Ureter (tissue), 1 donor: ENCODE measurements around the gene GRHL3. TPM values are rescaled to one million over a fixed set of nuclear protein-coding genes. Genes with fewer than 3 reads are reported as not detected.
A peak's percentile ranks its signal among the peaks of the same experiment; 100 is the strongest.
"Not testable (repeated sequence)": the region's sequence is repeated elsewhere in the genome, so short reads cannot be mapped to it uniquely, and the experiment has no call there.

Source experiments
- DNase-seq: peaks from one replicate; pipeline ENCODE4 v3.0.0-alpha.2; 2020; ENCODE audit warnings: low spot score
- total RNA-seq: library from RNA; stranded (reverse); gene quantifications from one replicate; pipeline ENCODE4 v1.2.4, GENCODE V29; 2023
- donor health status: DM: yes; HTN: yes; CAD: no.

GRHL3 gene
- total RNA-seq = 140 TPM

DNA sequence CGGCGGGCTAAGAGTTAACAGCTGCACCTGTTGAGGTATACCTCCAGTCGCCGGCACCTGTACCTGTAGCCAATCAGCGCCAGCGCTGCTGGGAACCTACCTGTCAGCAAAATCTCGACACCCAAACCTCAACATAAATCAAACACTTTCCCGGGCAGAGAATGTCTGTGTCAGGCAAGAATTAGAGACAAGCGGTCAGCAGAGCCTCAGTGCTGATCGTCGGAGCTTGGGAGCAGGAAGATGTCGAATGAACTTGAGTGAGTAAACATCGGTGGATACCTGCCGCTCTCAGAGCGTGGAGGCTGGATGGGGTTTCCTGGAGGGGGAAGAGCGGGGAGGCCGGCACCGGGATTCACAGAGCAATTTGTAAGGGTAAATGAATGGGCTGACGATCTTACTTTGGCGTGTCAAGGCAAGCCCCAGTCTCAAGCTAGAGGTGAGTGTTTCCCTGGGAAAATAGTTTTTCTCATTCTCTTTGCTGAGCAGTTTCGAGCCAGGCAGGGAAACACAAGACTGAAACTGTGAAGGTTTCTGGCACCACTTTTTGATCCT lies at the start of gene GRHL3:
TSS of gene GRHL3 (plus strand) at position 46 of the 552 bp plus-strand sequence. CDS start at position 241, 195 bp downstream.
- peak; percentile 70 for DNase-seq

DNA sequence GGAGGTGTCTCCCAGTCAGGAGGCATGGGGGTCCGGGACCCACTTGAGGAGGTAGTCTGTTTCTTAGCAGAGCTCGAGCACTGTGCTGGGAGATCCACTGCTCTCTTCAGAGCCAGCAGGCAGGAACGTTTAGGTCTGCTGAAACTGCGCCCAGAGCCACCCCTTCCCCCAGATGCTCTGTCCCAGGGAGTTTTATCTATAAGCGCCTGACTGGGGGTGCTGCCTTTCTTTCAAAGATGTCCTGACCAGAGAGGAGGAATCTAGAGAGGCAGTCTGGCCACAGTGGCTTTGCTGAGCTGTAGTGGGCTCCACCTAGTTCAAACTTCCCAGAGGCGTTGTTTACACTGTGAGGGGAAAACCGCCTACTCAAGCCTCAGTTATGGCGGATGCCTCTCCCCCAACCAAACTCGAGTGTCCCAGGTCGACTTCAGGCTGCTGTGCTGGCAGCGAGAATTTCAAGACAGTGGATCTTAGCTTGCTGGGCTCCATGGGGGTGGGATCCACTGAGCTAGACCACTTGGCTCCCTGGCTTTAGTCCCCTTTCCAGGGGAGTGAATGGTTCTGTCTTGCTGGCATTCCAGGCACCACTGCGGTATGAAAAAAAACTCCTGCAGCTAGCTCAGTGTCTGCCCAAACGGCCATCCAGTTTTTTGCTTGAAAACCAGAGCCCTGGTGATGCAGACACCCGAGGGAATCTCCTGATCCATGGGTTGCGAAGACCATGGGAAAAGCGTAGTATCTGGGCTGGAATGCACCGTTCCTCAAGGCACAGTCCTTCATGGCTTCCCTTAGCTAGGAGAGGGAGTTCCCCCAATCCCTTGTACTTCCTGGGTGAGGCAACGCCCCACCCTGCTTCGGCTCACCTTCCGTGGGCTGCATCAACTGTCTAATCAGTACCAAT lies 44.7 kb upstream of the GRHL3 start:
- DNase-seq = not testable (repeated sequence)

DNA sequence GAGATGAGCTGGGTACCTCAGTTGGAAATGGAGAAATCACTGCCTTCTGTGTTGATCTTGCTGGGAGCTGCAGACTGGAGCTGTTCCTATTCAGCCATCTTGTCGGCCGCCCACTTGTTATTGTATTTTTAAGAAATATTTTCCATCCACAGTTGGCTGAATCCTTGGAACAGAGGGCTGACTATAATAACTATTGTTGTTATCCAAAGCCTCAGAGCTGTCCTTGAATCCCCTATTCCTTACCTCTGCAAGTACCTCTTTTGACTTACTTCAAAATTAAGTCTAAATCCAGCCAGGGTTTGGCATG lies 44.1 kb upstream of the GRHL3 start:
- DNase-seq = no peak

DNA sequence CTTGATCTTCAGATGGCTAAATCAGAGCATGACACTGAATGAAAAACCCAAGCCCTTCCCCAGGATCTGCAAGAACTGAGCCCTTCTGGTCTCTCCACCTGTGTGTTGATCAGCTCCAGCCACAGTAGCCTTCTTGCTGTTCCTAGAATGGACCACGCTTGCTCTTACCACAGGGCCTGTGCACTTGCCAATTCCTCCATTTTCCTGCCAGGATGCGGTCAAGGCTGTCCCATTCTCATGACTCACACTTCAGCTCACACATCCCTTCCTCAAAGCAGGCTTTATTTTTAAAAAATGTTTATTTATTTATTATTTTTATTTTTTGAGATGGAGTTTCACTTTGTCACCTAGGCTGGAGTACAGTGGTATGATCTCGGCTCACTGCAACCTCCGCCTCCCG lies 43.6 kb upstream of the GRHL3 start:
- no peak for DNase-seq

DNA sequence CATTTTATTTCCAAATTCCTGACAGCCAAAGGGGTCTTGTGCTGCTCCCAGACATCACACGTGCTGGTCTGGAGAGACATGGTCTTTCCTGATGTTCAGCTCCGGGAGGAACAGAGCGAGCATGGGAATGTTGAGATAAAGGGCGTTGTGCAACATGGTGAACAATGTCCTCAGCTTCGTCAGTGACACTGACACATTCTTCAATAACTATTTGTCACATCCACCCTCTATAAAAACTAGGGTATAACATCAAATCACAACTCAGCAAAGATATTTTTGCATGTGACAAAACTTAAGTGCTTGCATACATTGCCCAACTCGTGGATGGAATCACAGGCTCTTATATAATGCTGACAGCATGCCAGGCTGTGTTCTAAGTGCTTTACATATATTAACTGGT lies 42.4 kb upstream of the GRHL3 start:
- DNase-seq = no peak

DNA sequence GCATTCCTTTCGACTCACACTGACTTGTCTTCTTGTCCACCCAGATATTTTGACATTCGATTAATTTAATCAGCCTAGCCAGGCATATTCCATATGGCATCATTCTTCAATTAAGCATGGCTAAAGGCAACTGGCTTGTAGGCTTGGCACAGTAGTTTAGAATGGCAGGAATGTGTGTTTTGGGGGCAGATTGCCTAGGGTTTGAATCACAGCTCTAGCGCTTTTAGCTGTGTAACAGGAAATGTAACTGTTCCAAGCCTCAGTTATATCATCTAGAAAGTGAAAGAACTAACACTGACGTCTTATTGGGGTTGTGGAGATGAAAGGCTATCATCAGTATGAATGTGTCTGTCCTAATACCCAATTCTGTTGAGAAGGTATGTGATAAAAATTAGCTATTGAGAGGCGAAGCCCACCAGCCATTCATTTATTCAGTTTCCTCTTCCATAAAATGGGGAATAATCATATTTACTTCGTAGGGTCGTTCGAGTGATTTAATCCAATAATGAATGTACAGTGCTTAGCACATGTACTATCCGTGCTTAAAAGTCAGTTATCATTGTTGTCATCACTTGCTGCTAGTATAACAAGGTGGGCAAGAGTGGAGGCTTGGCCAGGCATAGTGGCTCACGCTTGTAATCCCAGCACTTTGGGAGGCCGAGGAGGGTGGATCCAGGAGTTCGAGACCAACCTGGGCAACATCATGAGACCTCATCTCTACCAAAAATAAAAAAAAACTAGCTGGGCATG lies 41.6 kb upstream of the GRHL3 start:
- DNase-seq = no peak

DNA sequence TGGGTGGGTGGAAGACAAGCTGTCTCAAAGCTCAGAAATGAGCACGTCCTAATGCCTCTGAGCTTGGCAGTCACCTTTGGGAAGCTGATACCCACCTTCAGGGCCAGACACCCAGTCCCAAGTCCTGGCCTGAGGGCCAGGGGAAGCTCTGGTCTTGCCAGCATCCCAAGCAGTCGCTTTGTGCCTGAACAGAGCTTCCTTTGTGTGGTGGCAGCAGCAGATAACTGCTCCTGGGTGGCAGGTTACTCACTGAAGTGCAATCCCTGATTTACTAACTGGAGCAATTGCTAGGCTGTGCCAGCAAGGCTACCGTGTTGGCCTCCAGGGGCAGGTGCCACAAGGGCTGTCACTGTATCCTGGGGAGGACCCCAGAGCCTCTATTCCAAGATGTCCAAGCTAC lies 40.4 kb upstream of the GRHL3 start:
- DNase-seq = no peak

DNA sequence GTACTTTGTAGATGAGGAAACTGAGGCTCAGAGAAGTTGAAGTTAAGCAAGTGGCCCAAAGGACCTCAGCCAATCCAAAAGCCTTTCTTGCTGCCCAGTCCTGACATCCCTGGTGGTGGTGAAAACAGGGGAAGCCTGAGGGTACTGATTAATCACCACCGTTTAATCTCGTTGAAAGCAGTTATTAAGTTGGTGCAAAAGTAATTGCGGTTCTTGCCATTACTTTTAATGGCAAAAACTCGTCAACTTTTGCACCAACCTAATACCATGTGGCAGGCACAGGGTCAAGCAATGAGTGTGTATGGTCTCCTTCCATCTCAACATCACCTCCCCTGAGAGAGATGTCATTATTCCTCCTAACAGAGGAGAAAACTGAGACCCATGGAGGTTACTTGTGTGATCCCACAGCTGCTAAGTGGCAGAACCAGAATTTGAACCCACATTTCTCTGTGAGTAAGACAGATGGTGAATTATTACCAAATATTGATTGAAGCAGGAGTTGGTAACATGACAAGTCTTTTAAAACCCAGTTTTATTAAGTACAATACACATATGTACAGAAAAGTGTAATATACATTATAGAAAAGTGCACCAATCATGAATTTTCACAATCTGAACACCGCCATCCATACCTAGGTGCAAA lies 39.4 kb upstream of the GRHL3 start:
- DNase-seq = no peak

DNA sequence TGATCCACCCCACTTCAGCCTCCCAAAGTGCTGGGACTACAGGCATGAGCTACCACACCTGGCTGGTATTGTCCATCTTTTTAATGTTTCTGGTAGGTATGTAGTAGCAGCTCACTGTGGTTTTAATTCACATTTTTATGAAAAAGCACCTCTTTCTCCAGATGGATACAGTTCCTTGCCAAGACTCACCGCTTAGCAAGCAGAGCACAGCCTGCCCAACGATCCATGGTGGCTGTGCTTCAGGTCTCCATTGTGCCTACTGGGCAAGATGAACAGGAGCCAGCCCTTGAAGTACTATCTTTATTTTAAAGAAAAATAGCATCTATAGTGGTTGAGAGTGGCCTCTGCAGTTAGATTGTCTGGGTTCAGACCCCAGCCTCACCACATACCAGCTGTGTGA lies 37.6 kb upstream of the GRHL3 start:
- DNase-seq = no peak

DNA sequence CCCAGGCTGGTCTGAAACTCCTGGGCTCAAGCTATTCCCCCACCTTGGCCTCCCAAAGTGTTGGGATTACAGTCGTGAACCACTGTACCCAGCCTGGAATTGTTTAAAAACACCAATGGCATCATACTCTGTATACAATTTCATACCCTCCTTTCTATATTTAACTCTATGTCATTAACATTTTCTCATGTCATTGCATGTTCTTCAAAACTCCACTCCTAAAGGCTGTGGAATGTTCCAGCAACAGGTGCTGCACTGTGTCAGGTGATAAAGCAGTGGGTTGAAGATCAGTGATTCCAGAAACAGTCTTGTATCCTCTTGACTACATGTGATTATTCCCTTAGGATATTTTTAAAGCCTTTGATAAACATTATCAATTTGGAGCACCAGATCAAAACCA lies 36.7 kb upstream of the GRHL3 start:
- DNase-seq = no peak

DNA sequence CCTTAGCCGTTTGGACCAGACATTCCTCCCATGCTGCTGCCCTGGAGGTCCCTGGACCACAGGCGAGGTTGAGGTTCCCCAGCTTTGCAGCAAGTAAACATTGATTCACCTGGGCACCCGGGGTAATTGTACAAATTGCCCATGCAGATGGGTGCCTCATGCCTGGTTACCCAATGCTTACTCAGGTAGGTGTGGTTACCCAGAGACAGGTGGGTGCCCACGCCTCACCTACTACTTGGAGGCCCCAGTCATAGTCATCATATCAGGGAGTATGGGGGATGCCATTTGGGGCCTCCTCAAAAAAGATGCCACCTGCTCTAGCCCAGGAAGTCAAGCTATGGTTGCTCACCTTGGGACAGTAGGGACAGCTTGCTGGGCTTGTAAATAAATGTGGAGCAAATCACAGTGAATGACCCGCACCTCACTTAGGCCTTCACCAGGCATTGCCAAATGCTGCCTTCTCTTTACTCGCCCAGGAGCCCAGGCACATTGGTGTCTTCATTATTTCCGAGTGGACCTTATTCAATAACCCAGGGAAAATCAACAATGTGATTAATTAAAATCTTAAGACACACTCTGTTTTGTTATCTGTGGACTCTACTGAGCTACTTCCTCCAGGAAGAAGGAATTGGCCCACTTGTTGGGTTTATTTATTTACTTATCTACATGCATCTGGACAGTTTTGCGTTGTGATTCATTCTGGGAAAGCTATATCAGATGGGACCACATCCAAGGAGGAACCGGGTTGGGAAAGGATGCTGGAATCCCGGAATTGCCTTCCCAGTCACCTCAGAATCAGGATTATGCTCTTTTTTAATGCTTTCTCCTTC lies 35.6 kb upstream of the GRHL3 start:
- DNase-seq = no peak

DNA sequence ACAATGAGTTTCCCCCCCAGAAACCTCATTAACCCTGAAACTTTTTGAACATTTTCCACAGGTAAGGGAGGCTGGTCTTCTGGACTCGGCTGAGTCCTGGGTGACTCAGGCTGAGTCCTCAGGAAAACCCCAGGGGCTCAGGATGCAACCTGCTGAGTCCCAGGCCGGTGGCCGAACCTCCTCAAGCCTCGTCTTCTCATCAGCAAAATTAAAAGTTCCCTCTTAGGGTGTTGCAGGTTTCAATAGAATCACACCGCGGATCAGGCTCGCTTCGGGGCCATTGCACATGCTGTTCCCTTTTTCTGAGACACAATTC lies 35.0 kb upstream of the GRHL3 start:
- no peak for DNase-seq

DNA sequence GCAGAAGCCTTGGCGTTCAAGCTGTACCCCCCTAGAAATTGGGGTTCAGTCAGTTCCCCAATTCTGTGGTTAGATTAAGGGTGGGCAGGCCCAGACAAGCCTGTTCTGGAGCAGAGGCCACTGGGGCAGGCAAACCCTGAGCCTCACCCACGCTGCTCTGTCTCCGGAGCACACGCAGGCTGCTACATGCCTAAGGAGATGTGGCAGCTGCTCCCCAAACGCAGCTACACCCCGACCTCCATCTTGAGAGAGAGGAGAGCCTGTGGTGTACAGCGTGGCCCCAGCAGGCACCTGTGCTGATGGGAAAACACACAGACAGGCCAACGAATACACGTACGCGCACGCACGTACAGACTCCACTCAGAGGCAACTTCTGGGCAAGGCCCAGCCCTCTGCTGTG lies 33.9 kb upstream of the GRHL3 start:
- no peak for DNase-seq

DNA sequence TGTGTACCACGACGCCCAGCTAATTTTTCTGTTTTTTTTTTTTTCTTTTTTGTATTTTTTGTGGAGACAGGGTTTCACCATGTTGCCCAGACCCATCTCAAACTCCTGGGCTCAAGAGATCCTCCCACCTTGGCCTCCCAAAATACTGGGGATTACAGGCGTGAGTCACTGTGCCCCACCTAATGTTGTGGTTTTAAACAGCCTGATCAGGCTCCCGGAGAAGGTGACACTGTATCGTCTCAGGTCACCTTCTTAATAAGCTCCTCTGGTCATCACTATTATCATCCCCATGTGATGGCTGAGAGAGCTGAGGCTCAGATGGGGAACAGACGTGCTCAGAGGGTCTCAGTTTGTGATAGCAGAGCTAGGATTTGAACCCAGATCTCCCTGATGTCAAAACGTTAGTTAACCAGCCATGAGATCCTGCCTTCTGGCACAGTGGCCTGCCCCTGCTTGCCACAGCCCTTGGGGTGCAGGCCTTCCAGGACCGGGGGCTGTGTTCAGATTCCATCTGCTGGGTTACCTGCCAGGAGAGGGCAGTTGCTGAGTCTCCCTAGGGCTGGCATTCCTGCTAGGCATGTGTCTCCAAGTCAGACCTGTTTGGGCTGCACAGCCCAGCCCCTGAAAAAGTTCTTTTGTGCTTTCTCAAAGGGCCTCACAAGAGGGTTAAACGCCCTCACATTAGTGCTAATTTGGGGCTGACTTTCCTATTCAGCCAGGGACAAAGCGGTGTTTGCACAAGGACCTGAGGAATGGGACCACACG lies 32.7 kb upstream of the GRHL3 start:
- no peak for DNase-seq

DNA sequence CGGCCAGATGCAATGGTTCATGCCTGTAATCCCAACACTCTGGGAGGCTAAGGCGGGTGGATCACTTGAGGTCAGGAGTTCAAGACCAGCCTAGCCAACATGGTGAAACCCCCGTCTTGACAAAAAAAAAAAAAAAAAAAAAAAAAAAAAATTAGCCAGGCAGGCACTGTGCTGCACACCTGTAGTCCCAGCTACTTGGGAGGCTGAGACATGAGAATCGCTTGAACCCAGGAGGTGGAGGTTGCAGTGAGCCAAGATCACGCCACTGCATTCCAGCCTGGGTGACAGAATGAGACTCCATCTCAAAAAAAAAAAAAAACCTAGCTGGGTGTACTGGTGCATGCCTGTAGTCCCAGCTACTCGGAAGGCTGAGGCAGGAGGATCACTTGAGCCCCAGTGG lies 31.4 kb upstream of the GRHL3 start:
- not testable (repeated sequence) for DNase-seq

DNA sequence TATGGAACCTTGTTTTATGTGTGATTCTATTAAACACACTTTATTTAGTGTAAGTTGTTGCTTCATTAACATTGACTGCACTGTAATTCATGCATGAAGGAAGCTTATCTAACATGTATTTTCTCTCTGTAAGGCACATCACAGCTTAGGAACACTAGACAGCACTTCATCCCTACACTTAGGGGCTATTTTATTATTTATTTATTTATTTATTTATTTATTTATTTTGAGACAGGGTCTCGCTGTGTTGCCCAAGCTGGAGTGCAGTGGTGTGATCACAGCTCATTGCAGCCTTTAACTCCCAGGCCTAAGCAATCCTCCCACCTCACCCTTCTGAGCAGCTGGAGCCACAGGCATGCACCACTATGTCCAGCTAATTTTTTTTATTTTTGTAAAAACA lies 30.7 kb upstream of the GRHL3 start:
- DNase-seq = no peak

DNA sequence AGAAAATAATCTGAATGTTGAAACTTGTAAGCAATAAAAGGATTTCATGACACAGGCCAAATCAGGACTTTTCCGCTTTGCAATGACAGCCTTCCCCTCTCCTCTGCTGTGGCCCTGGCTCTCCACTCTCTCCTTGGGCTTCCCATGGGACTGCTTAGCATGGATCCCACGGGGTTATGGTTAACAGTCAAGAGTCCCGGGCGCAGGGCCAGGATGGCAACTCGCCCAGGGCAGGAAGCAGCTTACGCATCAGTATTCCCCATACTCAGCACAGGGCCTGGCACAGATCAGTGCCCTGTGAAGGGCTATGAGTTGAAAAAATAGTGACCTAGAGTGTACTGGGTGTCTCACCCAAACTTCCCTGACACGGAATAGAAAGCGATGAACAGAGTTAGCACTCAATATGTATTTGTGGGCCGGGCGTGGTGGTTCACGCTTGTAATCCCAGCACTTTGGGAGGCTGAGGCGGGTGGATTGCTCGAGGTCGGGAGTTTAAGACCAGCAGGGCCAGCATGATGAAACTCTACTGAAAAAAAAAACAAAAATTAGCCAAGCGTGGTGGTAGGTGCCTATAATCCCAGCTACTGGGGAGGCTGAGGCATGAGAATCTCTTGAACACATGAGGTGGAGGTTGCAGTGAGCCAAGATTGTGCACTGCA lies 29.1 kb upstream of the GRHL3 start:
- peak; percentile 75 for DNase-seq

DNA sequence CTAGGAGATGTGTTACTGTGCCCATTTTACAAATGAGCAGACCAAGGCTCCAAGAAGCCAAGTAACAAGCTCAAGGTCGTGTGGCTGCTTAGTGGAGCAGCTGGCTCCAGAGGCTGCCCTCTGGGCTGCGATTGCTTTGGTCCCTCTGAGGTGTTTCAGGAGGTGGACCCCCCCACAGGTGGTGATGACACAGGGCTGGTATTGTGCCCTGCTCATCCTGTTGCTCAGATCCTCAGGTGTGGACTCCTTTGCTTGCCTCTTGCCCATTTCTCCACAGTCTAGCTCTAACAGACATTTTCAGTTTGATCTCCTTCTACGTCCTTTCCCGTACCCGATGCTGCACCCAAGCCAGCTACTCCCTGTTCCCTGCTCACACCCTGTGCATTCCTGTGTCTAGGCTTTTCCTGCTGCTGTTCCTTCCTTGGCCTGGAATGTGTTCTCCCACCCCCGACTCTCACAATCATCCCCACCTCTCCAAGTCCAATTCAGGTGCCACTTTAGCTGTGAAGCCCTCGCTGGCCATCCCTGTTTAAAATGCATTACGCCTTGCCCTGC lies 28.1 kb upstream of the GRHL3 start:
- no peak for DNase-seq

DNA sequence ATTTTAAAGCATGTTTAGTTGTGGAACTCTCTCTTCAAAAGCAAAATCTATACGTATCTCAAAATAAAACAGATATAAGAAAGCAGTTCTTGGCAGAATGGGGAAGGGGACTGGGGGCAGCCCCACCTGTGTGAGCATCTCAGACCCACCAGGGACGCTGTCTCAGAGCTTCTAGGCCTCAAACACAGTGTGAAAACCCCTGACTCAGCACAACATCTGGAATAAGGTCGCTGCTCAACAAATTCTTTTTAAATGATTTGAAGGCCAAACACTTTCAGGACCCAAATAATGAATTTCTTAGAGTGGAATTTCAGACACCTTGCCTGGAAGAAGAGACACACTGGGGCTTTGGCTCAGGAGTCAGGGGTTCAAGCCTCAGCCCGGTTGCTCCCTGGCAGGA lies 27.1 kb upstream of the GRHL3 start:
- no peak for DNase-seq

DNA sequence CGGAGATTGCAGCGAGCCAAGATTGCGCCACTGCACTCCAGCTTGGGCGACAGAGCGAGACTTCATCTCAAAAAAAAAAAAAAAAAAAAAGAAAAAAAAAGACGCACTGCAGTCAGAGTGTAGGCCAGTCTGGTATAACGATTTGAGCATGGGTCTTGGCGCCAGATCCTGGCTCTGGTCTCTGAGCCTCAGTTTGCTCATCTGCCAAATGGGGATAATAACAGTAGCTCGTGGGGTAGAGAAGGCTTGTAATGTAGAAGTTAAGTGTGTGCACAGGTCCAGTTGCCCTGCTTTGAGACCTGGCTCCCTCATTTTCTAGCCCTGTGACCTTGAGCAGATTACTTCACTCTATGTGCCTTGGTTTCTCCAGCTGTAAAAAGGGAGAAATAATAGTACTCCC lies 26.3 kb upstream of the GRHL3 start:
- DNase-seq = no peak
